AG10803 (cell line): ENCODE data around the gene AQP1.

Experiments used
- DNase-seq: peaks from one replicate; pipeline ENCODE4 v3.0.0; 2010; ENCODE audit warnings: low read depth
- H3K4me3 ChIP-seq: 2 replicates; pipeline ENCODE4 v1.5.1; 2011; ENCODE audit warnings: mild to moderate bottlenecking, low read length, control low read depth
- TF ChIP-seq, protein P1 (sequence below): conservative IDR thresholded peaks from 2 replicates; pipeline ENCODE4 v1.5.1; 2011; ENCODE audit warnings: mild to moderate bottlenecking, low read length, control low read depth, inconsistent platforms

AQP1 gene

DNA sequence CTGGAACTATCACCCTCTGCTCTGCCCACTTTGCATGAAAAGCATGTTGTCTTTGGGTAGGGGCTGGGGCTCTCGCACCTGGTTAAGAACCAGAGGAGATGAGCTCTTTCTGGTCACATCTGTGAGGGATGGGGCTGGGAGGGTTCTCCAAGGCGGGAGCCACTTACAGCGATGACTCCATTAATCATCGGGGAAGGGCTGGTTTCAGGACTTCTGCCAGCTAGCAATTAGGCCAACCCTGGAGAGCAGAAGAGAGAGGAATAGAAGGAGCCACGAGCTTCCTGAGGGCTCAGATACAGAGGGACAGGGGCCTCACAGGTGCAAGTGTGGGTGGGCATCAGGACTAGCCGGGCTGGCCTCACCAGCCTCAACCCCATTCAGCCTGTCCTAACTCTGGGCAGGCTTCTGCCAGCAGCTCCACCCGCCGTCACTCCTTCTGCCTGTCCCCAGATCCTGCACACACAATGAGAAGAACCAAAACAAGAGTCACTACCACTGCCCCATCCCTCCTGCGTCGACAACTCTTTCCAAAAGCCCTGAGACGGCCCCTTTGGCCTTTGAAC is 8.4 kb downstream of the AQP1 start:
- TF ChIP-seq, protein P1, sequence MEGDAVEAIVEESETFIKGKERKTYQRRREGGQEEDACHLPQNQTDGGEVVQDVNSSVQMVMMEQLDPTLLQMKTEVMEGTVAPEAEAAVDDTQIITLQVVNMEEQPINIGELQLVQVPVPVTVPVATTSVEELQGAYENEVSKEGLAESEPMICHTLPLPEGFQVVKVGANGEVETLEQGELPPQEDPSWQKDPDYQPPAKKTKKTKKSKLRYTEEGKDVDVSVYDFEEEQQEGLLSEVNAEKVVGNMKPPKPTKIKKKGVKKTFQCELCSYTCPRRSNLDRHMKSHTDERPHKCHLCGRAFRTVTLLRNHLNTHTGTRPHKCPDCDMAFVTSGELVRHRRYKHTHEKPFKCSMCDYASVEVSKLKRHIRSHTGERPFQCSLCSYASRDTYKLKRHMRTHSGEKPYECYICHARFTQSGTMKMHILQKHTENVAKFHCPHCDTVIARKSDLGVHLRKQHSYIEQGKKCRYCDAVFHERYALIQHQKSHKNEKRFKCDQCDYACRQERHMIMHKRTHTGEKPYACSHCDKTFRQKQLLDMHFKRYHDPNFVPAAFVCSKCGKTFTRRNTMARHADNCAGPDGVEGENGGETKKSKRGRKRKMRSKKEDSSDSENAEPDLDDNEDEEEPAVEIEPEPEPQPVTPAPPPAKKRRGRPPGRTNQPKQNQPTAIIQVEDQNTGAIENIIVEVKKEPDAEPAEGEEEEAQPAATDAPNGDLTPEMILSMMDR, result no peak
- H3K4me3 ChIP-seq, result no peak overlapping the region
- DNase-seq, result peak; percentile 38

DNA sequence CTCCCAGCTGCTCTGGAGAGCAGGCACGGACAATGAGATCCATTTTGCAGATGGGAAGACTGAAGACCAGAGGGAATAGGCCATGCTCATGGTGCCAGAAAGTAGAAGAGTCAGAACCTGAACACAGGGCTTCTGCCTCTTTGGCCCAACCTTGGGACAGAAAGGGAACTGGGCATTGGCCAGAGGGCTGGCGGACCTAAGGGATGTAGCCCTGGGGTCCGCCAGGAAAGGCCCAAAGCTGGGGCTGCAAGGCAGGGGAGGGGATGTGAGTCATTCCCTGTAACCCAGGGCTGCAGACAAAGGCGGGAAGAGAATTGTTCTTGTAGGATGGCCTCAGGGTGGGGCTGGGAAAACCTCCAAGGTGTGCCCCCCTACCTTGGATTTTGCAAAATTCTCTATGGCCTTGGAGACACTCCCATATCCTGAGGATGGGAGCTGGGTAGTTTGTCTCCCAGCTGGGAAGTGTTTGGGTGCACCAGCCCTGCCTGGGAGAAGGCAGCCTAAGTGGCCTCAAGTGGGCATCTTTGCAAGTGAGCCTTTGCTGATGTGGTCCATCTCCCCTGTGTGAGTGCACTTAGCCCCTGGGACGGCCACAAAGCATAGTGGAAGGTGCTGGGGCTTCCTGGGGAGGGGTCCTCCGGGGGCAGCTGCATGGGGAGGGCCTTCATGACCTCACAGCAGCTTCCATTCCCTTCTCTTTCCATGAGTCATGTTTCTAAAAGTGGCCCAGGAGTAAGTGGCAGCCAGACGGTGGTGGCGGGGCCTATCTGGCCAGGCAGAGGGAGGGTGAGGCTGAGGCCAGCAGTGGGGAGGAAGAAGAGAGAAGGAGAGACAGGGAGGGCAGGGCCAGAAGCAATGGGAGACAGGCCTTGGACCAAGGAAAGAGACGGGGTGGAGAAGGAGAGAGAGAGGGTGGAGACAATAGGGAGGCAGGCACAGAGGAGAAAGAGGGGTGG is 9.2 kb downstream of the AQP1 start:
- peak; percentile 65 for DNase-seq
- no peak overlapping the region for H3K4me3 ChIP-seq
- TF ChIP-seq, protein P1, result no peak

DNA sequence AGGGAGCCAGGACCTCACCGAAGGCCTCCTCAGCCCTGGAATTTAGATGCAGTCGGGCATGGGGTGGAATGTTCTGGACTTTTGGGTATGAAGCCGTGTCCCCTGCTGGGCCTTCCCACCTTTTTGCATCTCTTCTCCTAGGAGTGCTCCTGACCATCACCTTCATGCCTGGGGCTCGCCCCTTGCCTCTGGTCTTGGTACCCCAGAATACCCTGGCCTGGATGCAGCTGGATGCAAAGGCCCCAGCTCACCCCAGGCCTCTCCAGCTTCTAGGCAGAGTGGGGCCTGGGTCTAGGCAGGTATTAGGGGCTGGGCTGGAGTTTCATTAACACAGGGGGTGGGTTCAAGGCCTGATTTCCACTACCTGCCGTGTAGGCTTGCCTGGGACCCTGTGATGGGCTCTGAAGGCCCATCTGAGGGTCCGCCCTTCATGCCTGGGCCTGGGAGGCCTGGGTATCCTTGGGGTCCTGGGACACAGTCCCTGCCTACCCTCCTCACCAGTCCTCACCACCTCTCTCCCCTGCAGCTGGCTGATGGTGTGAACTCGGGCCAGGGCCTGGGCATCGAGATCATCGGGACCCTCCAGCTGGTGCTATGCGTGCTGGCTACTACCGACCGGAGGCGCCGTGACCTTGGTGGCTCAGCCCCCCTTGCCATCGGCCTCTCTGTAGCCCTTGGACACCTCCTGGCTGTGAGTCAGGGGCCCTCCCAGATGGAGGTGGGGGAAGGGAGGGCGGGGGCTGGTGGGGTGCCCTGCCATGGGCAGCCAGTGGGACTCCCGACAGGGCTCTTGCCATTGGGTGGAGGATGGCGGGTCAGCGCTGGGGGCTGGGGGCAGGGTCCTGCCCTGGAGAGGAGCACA is 10.1 kb downstream of the AQP1 start:
- TF ChIP-seq, protein P1, result no peak
- DNase-seq, result no peak
- H3K4me3 ChIP-seq, result no peak overlapping the region

DNA sequence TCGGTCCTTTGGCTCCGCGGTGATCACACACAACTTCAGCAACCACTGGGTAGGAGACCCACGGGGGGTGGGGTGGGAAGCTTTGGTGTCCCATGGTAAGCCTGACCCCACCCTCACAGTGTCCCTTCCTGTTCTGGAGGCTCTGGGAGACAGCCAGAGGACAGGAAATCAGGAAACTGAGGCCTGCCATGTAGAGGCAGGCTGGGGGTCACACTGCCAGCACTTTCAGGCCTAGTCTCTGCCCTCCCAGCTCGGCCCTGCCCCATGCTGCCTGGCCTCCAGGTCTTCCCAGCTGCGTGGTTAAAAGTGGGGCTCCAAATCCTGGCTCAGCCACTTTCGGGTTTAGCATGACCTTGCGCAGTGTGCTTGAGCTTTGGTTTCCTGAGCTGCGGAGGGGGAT is 10.9 kb downstream of the AQP1 start:
- DNase-seq, result no peak

DNA sequence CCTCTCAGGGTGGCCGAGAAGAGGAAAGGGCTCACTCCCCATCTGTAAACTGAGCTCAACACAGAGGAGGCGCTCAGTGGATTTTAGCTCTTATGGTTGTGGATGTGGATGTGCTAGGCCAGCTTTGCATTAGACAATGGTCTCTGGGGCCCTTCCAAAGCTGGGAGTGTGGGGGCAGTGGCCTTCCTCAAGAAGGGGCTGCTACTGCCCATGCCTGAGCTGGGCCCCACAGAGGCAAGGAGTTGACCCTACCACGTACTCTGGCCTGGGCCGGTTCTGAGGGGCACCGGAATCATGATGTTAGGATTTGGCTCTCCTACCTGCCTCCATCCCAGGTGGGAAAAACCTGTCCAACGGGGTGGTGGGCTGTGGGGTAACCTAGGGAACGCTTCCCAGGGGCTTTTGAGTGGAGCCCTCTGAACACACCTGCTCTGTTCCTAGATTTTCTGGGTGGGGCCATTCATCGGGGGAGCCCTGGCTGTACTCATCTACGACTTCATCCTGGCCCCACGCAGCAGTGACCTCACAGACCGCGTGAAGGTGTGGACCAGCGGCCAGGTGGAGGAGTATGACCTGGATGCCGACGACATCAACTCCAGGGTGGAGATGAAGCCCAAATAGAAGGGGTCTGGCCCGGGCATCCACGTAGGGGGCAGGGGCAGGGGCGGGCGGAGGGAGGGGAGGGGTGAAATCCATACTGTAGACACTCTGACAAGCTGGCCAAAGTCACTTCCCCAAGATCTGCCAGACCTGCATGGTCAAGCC is 11.5 kb downstream of the AQP1 start:
- TF ChIP-seq, protein P1, result no peak
- no peak for DNase-seq
- H3K4me3 ChIP-seq, result no peak overlapping the region

More for the DNA sequence above, 10.9 kb downstream of the AQP1 start:
- TF ChIP-seq, protein P1, result no peak
- H3K4me3 ChIP-seq, result no peak overlapping the region

DNA sequence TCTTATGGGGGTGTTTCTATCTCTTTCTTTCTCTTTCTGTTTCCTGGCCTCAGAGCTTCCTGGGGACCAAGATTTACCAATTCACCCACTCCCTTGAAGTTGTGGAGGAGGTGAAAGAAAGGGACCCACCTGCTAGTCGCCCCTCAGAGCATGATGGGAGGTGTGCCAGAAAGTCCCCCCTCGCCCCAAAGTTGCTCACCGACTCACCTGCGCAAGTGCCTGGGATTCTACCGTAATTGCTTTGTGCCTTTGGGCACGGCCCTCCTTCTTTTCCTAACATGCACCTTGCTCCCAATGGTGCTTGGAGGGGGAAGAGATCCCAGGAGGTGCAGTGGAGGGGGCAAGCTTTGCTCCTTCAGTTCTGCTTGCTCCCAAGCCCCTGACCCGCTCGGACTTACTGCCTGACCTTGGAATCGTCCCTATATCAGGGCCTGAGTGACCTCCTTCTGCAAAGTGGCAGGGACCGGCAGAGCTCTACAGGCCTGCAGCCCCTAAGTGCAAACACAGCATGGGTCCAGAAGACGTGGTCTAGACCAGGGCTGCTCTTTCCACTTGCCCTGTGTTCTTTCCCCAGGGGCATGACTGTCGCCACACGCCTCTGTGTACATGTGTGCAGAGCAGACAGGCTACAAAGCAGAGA is 12.2 kb downstream of the AQP1 start:
- no peak overlapping the region for H3K4me3 ChIP-seq
- TF ChIP-seq, protein P1, result no peak
- DNase-seq, result no peak
